Activated naive CD4-positive, alpha-beta T cell treated with anti-CD3 and anti-CD28 coated beads for 36 hours (primary cell): ENCODE results near the gene UBR1. TPM values are rescaled to one million over a fixed set of nuclear protein-coding genes. Genes with fewer than 3 reads are reported as not detected.

Experiments used
- CTCF ChIA-PET: fragments of 350-600 bp; sonication (Branson Sonifier 250); formaldehyde crosslinking; loops from one replicate; lab custom pipeline; 2021; ENCODE audit warnings: antibody characterized with exemption; lab: Charles Lee
- DNase-seq: peaks from one replicate; pipeline ENCODE4 v3.0.0-alpha.2; 2020
- H3K27ac Mint-ChIP-seq: one replicate; pipeline ENCODE4 v1.8.0; 2021; ENCODE audit warnings: mild to moderate bottlenecking, mixed read lengths
- H3K27me3 Mint-ChIP-seq: one replicate; pipeline ENCODE4 v1.8.0; 2021; ENCODE audit warnings: low read depth, mixed read lengths
- H3K36me3 Mint-ChIP-seq: one replicate; pipeline ENCODE4 v1.8.0; 2021; ENCODE audit warnings: low read depth, mixed read lengths
- H3K4me1 Mint-ChIP-seq: one replicate; pipeline ENCODE4 v1.8.0; 2021; ENCODE audit warnings: low read depth, mixed read lengths
- H3K4me3 Mint-ChIP-seq: one replicate; pipeline ENCODE4 v1.8.0; 2021; ENCODE audit warnings: mild to moderate bottlenecking, moderate library complexity, mixed read lengths
- H3K9me3 Mint-ChIP-seq: one replicate; pipeline ENCODE4 v1.8.0; 2021; ENCODE audit warnings: mixed read lengths
- intact Hi-C: fragments of 100-400 bp; cut with micrococcal nuclease; formaldehyde crosslinking; loops from one replicate; pipeline ENCODE4 v1.15.1; 2023
- total RNA-seq, 2 experiments: library from RNA; stranded (reverse); gene quantifications; one replicate each; pipeline ENCODE4 v1.2.3, GENCODE V29; 2021

Gene UBR1
- total RNA-seq, 2 experiments from 2014 or later = 25.2 to 25.9 TPM

DNA sequence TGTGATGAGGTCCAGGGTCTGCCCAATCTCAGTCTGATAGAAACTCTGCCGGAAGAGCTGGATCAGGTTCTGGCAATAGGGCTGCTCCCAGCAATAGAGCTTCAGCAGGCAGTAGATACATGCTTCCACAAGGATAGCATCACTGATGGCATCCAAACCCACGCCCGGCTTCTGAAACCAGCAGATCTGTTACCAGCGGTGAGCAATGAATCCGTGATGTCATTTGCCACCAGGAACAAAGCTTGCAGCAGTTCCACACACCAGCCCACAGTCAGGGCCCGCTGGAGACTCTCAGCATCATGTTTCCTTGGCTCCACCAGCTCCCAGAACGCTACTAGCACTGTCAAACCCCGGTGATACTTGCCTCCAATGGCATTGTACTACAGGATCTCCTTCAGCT lies 166.0 kb downstream of the UBR1 start:
- no peak overlapping the region for H3K27ac Mint-ChIP-seq
- CTCF ChIA-PET = interaction anchor here (1.7 kb wide), 1 partner anchor 14 kb away, joined by 4 read pairs; no protein-coding TSS in a partner anchor

DNA sequence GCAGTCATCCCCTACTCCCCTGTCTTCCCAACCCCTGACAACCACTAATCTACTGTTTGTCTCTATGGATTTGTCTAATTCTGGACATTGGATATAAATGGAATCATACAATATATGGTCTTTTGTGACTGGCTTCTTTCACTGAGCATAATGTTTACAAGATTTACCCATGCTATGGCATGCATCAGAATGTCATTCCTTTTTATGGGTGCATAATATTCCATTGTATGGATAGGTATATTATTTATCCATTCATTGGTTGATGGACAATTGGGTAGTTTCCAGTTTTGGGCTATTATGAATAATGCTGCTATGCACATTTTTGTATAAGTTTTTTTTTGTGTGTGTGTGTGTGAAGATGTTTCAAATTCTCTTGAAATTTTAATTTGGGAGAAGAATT lies 168.7 kb downstream of the UBR1 start:
- Mint-ChIP-seq H3K36me3 (no peaks in the 10 kb centered on the region), H3K4me1 (no peaks in the 10 kb centered on the region), H3K4me3 (no peak overlapping the region), H3K9me3 (no peaks in the 10 kb centered on the region), H3K27me3 (no peaks in the 10 kb centered on the region), H3K27ac (no peak overlapping the region)
- DNase-seq = no peak
- intact Hi-C loops = no loop called here
- CTCF ChIA-PET = no interaction called here

More for the DNA sequence above, 166.0 kb downstream of the UBR1 start:
- intact Hi-C loops = no loop called here
- Mint-ChIP-seq H3K4me3 (no peak overlapping the region), H3K36me3 (peaks cover 4% of the 10 kb centered on the region), H3K9me3 (no peaks in the 10 kb centered on the region), H3K27me3 (no peaks in the 10 kb centered on the region), H3K4me1 (no peaks in the 10 kb centered on the region)
- DNase-seq = no peak

DNA sequence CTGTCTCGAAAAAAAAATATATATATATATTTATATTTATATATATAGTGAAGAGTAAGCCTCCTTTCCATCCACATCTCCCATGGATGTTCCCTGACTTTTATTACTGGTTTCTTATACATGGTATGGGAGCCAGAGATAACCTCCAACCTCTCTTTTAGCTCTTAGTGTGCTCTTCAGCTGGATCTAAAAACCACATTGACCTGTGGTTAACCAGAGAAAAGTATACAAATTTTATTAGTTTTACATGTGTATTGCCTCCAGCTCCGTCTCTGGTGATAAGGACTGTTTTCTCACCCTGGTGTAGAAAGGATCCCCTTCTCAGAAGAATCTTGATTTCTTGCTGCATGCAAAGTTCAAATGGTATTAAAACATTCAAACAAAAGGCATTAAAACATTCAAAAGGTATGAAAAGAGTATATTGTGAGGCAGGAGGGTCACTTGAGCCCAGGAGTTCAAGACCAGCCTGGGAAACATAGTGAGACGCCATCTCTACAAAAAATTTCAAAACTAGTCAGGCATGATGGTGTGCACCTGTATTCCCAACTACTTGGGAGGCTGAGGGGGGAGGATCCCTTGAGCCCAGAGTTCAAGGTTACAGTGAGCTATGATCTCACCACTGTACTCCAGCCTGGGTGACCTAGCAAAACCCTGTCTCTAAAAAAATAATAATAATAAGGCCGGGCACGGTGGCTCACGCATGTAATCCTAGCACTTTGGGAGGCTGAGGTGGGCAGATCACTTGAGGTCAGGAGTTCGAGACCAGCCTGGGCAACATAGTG lies 171.8 kb downstream of the UBR1 start:
- DNase-seq = no peak
- H3K9me3 Mint-ChIP-seq = no peaks in the 10 kb centered on the region
- intact Hi-C loops = no loop called here
- CTCF ChIA-PET = no interaction called here
- no peaks in the 10 kb centered on the region for H3K4me1 Mint-ChIP-seq
- H3K27ac Mint-ChIP-seq = no peak overlapping the region
- no peak overlapping the region for H3K4me3 Mint-ChIP-seq
- H3K27me3 Mint-ChIP-seq = no peaks in the 10 kb centered on the region
- H3K36me3 Mint-ChIP-seq = no peaks in the 10 kb centered on the region

DNA sequence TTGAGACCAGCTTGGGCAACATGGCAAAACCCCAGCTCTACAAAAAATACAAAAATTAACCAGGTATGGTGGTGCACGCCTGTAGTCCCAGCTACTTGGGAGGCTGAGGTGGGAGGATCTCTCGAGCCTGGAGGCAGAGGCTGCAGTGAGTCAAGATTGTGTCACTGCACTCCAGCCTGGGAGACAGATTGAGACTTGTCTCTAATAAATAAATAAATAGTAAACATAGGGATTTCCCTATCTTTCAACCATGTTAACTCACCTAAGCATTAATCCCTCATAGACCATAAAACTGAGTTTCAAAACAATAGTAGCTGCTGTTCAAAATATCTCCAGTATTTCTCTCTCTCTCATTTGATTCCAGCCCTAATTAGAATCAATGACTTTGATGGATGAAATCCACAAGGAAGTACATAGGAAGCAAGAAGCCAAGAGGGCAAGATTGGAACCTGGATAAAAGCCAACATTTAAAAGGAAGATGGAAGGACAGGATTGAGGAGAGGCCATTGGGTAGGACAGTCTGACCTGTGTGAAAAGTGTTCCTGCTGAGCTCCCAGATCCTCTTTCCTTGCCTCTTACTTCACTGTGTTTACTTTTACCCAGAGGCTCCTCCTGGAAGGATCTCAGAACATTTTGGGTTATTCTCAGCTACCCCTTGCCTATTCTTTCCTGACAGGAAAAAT lies 172.9 kb downstream of the UBR1 start:
- no peak for DNase-seq
- CTCF ChIA-PET = no interaction called here

DNA sequence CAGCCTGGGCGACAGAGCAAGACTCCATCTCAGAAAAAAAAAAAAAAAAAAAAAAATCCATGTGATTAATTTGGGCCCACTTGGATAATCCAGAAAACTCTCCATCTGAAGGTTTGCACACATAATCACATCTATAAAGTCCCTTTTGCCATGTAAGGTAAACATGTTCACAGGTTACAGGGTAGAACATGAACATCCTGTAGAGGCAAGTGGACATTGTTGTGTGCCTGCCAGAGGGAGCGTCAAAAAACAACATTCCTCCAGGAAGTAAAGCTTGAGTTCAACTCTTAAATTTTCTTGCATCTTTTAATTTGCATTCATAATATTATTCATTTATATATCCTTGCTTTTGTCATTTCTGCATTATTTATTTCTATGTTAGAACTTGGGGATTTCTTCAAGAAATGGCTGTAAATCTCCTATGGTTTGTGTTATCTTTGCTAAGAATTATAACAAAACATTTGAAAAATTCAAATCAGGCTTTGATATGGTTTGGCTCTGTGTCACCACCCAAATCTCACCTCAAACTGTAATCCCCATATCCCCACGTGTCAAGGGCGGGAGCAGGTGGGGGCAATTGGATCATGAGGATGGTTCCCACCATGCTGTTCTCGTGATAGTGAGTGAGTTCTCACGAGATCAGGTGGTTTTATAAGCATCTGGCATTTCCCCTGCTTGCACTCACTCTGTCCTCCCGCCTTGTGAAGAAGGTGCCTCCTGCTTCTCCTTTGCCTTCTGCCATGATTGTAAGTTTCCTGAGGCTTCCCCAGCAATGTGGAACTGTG lies 173.9 kb downstream of the UBR1 start:
- no peaks in the 10 kb centered on the region for H3K9me3 Mint-ChIP-seq
- H3K36me3 Mint-ChIP-seq = no peaks in the 10 kb centered on the region
- H3K4me3 Mint-ChIP-seq = no peak overlapping the region
- intact Hi-C loops = no loop called here
- H3K27me3 Mint-ChIP-seq = no peaks in the 10 kb centered on the region
- no peak overlapping the region for H3K27ac Mint-ChIP-seq
- no peaks in the 10 kb centered on the region for H3K4me1 Mint-ChIP-seq
- CTCF ChIA-PET = no interaction called here
- DNase-seq = no peak

More for the DNA sequence above, 172.9 kb downstream of the UBR1 start:
- Mint-ChIP-seq H3K9me3 (no peaks in the 10 kb centered on the region), H3K36me3 (no peaks in the 10 kb centered on the region), H3K4me3 (no peak overlapping the region), H3K27ac (no peak overlapping the region), H3K27me3 (no peaks in the 10 kb centered on the region), H3K4me1 (no peaks in the 10 kb centered on the region)
- intact Hi-C loops = no loop called here

DNA sequence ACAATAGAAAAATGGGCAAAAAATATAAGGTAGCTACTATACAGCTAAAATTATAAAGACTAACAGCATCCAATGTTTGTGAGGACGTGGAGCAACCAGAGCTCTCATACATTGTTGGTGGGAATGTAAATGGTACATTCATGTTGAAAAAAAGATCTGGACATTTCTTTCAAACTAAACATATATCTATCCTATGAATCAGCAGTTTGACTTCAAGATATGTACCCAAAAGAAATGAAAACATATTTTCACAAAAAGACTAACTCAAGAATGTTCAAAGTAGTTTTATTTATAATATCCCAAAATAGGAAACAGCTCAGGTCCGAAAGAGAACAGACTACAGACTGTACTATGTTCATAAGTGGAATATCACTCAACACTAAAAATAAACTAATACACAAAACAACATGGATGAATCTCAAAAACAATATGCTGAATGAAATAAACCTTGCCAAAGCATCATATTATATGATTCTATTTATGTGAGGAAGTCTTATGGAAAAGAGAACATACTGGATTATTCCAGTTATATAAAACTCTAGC lies 176.5 kb downstream of the UBR1 start:
- no peaks in the 10 kb centered on the region for H3K4me1 Mint-ChIP-seq
- intact Hi-C loops = no loop called here
- DNase-seq = no peak
- H3K9me3 Mint-ChIP-seq = no peaks in the 10 kb centered on the region
- H3K4me3 Mint-ChIP-seq = no peak overlapping the region
- no peak overlapping the region for H3K27ac Mint-ChIP-seq
- H3K36me3 Mint-ChIP-seq = no peaks in the 10 kb centered on the region
- no peaks in the 10 kb centered on the region for H3K27me3 Mint-ChIP-seq
- CTCF ChIA-PET = interaction anchor here (0.6 kb wide), 1 partner anchor 287 kb away, joined by 5 read pairs; no protein-coding TSS in a partner anchor

DNA sequence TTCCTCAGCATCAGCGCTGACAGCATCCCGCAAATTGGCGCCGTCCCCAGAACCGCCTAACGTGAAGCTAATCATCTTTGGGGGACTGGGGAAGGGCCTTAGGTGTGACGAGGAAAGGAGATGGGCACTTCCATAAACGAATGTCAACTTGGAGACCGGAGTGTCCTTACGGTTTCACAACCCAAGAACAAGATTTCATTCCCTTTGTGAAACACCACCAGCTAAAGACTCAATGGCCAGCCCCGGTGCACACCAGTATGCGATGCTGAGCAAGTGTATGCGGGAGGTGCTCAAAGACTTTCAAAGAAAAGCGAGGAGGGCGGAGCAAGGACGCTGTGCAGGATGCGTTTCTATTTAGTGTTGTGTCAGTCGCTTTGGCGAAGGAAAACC lies 184.5 kb downstream of the UBR1 start:
- H3K4me3 Mint-ChIP-seq = peak overlapping the region; percentile 99
- peak; percentile 72 for DNase-seq
- peak overlapping the region; percentile 92 for H3K27ac Mint-ChIP-seq
- no peaks in the 10 kb centered on the region for H3K27me3 Mint-ChIP-seq
- intact Hi-C loops = loop anchor here (1.0 to 5.0 kb wide), 8 partner anchors 184 to 729 kb away; partner anchors contain the start of genes CCNDBP1, CDAN1, STARD9 and UBR1
- peaks cover 2% of the 10 kb centered on the region for H3K36me3 Mint-ChIP-seq
- no peaks in the 10 kb centered on the region for H3K9me3 Mint-ChIP-seq
- peaks cover 20% of the 10 kb centered on the region for H3K4me1 Mint-ChIP-seq
- CTCF ChIA-PET = interaction anchor here (1.0 kb wide), 1 partner anchor 189 kb away, joined by 3 read pairs; no protein-coding TSS in a partner anchor

DNA sequence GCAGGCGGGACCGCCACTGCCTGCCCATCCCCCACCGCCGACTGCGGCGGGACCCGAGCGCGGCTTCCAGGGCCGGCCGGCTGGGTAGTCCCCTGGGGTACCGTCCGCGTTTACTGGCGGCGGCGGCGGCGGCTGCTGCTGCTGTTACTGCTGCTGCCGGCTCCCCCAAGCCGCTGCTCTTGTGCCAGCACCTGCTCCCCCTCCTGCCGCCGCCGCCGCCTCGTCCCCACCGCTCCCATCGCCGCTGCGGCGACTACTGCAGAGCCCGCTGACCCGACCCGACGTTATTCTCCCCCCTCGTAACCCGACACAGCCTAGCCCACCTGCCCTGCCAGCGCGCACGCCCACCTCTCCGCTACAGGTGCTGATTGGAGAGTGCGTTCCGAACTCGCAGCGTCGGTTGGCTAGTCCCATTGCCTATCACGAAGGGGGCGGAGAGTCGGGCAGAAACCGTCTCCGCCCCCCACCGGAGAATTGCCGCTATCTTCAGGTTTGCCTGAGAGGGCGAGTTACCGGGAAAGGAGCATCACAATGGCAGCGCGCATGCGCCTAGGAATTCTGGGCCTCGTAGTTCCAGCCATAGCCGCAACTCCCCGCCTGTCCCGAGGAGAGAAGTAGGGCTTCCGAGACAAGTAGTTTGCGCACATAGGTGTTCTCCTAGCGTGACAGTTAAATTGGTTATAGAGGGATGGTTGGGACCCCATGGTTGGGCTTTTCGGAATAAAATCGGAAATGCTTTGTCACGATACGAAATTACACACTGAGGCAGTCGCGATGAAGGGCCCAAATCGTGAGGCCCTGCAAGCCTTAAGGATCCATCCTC lies 185.1 kb downstream of the UBR1 start, which contains the start of gene TTBK2:
Gene TTBK2, minus strand, starts transcription at position 260 of the 823 bp plus-strand sequence. CDS start 42,161 bp downstream, outside the sequence.
- CTCF ChIA-PET = no interaction called here
- Mint-ChIP-seq H3K4me3 (peak within 1 kb of the TSS; percentile 99), H3K4me1 (peaks cover 21% of the 10 kb centered on the region), H3K9me3 (no peaks in the 10 kb centered on the region), H3K27me3 (no peaks in the 10 kb centered on the region), H3K36me3 (peaks cover 2% of the 10 kb centered on the region), H3K27ac (peak within 1 kb of the TSS; percentile 92)
- peak; percentile 98 for DNase-seq
- intact Hi-C loops = loop anchor here (1.0 to 5.0 kb wide), 9 partner anchors 183 to 728 kb away; partner anchors contain the start of genes CCNDBP1, CDAN1, GANC and STARD9

DNA sequence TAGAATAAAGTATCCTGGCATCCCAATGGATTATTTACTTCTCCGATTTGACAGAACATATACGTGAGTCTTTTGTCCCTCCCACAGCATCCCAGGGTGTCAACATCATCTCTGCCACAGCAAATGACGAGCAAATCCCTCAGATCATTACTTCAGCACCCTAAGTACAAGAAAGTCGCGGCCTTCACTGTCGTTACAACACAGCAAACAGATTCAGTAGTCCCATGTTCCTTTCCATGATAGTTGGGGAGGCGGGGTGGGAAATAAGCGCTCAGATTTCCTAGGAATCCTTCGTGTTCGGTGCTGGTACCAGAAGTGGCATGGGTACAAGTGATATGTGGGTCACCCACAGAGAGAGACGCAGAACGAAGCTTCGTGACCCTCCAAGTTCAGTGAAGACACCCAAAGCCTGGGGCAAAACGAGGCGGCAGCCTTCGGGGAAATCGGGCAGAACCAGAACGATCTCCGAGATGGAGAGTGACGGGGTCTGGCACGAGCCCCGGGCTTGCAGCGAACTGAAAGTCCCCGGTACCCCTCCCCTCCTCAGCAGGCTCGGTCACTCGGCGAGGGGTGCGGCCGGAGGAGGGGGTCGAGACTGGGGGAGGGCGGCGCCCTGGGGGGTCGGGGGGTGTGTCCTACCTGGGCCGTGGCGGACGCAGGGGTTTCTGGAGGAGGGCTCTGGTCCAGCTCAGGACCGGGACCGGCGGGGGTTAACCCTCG lies 185.9 kb downstream of the UBR1 start:
- intact Hi-C loops = loop anchor here (1.0 to 5.0 kb wide), 5 partner anchors 187 to 728 kb away; partner anchors contain the start of genes GANC, STARD9, TMEM87A and UBR1
- Mint-ChIP-seq H3K36me3 (peaks cover 2% of the 10 kb centered on the region), H3K4me1 (peaks cover 28% of the 10 kb centered on the region), H3K4me3 (peak overlapping the region; percentile 98), H3K27me3 (no peaks in the 10 kb centered on the region), H3K9me3 (no peaks in the 10 kb centered on the region), H3K27ac (peak overlapping the region; percentile 81)
- DNase-seq = peak; percentile 58
- CTCF ChIA-PET = no interaction called here

DNA sequence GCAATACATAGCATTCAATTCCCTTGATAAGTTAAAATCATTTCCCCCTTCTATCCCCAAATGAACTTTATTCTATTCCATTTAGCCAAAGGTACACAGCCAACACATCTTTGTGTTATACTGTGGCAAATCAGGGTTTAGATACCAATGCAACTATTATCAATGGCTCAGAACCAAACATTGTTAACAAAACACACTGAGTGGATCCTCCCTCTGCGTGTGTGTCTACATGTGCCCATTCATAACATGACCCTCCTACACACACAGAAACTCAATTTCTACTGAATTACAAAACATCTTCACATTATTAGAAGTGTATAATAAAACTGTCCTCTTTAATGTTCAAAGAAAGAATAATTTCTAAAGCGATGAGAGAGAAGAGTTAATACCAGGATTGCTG lies 186.5 kb downstream of the UBR1 start:
- peaks cover 31% of the 10 kb centered on the region for H3K4me1 Mint-ChIP-seq
- DNase-seq = no peak
- no peaks in the 10 kb centered on the region for H3K9me3 Mint-ChIP-seq
- peak overlapping the region; percentile 98 for H3K4me3 Mint-ChIP-seq
- CTCF ChIA-PET = no interaction called here
- intact Hi-C loops = no loop called here
- no peaks in the 10 kb centered on the region for H3K27me3 Mint-ChIP-seq
- no peak overlapping the region for H3K27ac Mint-ChIP-seq
- peaks cover 2% of the 10 kb centered on the region for H3K36me3 Mint-ChIP-seq

DNA sequence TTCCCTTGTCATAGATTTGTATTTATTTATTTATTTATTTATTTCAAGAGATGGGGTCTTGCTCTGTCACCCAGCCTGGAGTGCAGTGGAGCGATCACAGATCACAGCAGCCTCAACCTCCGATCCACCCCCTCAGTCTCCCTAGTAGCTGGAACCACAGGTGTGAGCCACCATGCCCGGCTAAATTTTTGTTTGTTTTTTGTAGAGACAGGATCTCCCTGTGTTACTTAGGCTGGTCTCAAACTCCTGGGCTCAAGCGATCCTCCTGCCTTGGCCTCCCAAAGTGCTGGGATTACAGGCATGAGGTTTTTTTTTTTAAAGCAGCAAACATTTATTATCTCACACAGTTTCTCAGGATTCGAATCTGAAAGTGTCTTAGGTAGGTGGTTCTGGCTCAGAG lies 187.8 kb downstream of the UBR1 start:
- H3K4me3 Mint-ChIP-seq = no peak overlapping the region
- intact Hi-C loops = no loop called here

More for the DNA sequence above, 187.8 kb downstream of the UBR1 start:
- peaks cover 2% of the 10 kb centered on the region for H3K36me3 Mint-ChIP-seq
- H3K9me3 Mint-ChIP-seq = no peaks in the 10 kb centered on the region
- no peaks in the 10 kb centered on the region for H3K27me3 Mint-ChIP-seq
- CTCF ChIA-PET = interaction anchor here (0.8 kb wide), 1 partner anchor 21 kb away, joined by 3 read pairs; no protein-coding TSS in a partner anchor
- H3K4me1 Mint-ChIP-seq = peaks cover 31% of the 10 kb centered on the region
- no peak for DNase-seq
- H3K27ac Mint-ChIP-seq = no peak overlapping the region
